GM12892 (cell line): ENCODE measurements around the gene LRRC56.

Experiments used
- DNase-seq: peaks from one replicate; pipeline ENCODE4 v3.0.0; 2011; ENCODE audit not compliant: insufficient read length
- FAIRE-seq: peaks from 2 replicates; lab custom pipeline; 2011; peaks lifted over from hg19 to GRCh38; lab: Jason Lieb, UNC
- POLR2A ChIP-seq: IDR thresholded peaks from 2 replicates; pipeline ENCODE4 v1.6.1; 2011; ENCODE audit warnings: low read depth, low read length, control low read depth
- POLR2AphosphoS5 ChIP-seq: IDR thresholded peaks from 2 replicates; pipeline ENCODE4 v1.6.1; 2011; ENCODE audit warnings: low read depth, low read length, control low read depth
- TAF1 ChIP-seq: IDR thresholded peaks from 2 replicates; pipeline ENCODE4 v1.6.1; 2011; ENCODE audit warnings: low read depth, mild to moderate bottlenecking, control low read depth, low read length, borderline replicate concordance

Gene LRRC56

GRCh38 chr11:504053-504993 lies 33.0 kb upstream of the LRRC56 start:
- TF ChIP-seq TAF1 (no peak), POLR2A (no peak; the same call in 1 of the 2 replicates)
- DNase-seq, result peak; percentile 66
- peak; percentile 85 for FAIRE-seq

DNA sequence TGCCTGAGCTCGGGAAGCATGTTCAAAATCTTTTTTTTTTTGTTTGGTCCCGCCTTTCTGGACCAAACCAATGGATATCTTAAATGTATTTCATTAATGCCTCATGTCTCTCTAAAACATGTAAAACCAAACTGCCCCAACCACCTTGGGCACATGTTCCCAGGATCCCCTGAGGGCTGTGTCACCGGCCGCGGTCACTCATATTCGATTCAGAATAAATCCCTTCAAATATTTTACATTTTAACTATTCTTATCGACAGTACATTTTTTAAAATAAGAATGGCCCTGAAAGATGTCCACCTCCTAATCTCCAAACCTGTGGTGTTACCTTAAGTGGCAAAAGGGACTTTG lies 32.4 kb upstream of the LRRC56 start:
- FAIRE-seq (no peak), DNase-seq (no peak)
- no peak for TF ChIP-seq POLR2A
- no peak for TF ChIP-seq TAF1
- TF ChIP-seq POLR2AphosphoS5, result no peak

- TF ChIP-seq POLR2AphosphoS5 (peak; percentile 90), TAF1 (peak; percentile 39), POLR2A (peak; percentile 86)
- DNase-seq (peak; percentile 98), FAIRE-seq (peak; percentile 100)
These were observed 30.9 kb upstream of the LRRC56 start for GRCh38 chr11:506238-506994.

DNA sequence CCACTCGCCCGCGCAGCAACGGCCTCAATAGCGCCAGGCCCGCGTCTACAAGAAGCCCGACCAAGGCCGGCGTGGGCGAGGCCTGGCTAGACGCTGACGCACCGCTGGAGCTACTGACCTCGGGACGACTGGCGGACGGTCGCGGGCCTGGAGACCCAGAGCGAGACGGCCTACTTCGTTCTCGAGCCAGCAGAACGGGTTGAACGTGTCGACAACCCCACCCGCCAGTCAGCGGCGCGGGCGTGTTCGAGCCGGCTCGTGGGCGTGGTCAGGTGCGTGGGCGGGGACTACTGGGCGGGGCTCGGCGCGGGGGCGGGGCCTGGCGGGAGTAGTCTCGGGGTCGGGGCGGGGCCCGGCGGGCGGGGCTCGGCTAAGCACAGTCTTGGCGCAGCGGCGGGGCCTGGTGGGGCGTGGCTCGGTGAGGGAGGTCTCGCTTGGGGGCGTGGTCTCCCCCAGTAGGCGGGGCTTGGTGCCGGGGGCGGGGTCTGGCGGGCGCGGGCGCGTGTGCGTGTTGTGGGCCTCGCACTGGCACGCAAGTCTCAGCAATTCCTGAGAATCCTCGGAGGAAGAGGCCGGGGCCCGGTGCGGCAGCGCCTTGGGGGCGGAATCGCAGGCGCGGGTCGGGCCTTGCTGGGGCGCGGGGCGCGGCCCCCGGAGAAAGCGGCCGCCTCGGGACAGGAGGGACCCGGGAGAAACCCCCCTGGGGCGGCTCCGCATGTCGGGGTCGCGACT lies 30.2 kb upstream of the LRRC56 start, which contains the start of gene RNH1:
RNH1 (minus strand) TSS at position 248 of the 732 bp plus-strand sequence. CDS start 5,080 bp downstream, outside the sequence.
- FAIRE-seq (no peak), DNase-seq (peak; percentile 96)
- peak; percentile 57; the same call in 1 of the 2 replicates for TF ChIP-seq POLR2A
- TF ChIP-seq TAF1, result 0 out of 2 replicates have a peak, but pooled peaks have one; percentile 23
- TF ChIP-seq POLR2AphosphoS5, result no peak; the same call in none of the 2 replicates

DNA sequence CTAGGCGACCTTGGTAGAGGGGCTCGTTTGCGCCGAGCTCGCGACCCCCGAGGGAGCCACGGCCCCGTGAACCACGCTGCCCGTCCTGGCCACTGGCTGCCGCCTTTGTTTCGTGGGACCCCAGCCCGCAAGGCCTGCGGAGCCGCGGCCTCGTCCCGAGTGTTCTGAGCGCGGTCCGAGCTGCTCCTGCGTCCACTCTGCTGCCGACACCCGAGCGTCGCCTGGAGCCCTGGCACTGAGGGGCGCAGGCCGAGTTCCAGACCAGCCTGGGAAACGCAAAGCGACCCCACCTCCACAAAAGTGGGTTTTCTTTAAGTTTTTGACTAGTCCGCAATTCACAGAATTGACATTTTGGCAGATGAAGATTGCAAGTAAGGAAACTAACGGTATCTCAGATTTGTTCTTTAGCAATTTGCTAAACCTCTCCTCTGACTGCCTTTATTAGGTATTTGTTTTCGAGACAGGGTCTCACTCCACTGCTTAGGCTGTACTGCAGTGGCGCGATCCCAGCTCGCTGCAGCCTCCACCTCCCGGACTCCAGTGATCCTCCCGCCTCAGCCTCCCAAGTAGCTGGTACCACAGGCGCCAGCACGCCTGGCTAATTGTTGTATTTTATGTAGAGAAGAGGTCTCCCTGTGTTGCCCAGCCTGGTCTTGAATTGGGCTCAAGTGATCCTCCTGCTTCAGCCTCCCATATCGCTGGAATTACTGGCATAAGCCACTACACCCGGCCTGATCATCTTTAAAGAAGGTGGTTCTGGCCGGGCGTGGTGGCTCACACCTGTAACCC lies 29.4 kb upstream of the LRRC56 start:
- TF ChIP-seq POLR2A, result no peak
- TF ChIP-seq POLR2AphosphoS5, result no peak
- no peak for TF ChIP-seq TAF1
- no peak for FAIRE-seq
- DNase-seq, result no peak

DNA sequence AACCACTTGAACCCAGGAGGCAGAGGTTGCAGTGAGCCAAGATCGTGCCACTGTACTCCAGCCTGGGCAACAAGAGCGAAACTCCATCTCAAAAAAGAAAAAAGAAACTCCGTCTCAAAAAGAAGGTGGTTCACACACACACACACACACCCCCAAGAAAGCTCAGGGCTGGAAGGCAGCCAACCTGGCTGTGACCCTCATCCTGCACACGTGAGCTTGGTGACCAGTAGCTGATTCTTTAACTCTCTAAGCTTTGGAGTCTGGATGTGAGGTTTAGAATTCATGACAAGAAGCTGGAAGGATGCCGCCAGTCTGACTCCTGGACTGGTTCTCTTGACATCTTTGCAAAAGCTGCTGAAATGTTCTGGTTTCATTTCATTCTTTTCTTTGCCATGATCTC lies 28.4 kb upstream of the LRRC56 start:
- FAIRE-seq (no peak), DNase-seq (no peak)
- TF ChIP-seq POLR2AphosphoS5, result no peak
- TF ChIP-seq POLR2A, result no peak

- no peak for FAIRE-seq
These were observed 24.3 kb upstream of the LRRC56 start for GRCh38 chr11:512761-513595.

GRCh38 chr11:514606-515005 lies 22.7 kb upstream of the LRRC56 start:
- DNase-seq (no peak), FAIRE-seq (no peak)
- TF ChIP-seq POLR2AphosphoS5 (no peak), TAF1 (no peak), POLR2A (no peak)

More at GRCh38 chr11:512761-513595, 24.3 kb upstream of the LRRC56 start:
- DNase-seq, result no peak
- TF ChIP-seq POLR2A (0 out of 2 replicates have a peak, but pooled peaks have one; percentile 19), POLR2AphosphoS5 (no peak), TAF1 (no peak)

DNA sequence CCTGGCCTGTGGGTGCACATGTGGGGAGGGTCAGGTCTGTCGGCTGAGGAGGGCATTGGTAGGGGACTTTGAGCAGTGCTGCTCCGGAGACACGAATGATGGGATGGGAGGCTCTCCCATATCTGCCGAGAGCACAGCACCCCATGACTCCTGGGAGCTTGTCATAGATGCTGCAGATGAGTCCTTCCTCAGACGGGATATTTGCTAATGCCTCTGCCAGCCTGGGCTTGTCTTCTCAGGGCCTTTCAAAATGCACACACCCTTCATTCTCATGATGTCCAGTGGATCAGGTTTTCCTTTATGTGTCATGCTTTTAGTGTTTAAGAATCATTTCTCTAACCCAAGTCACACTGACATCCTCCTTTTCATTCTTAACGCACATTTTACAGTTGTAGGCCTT lies 22.2 kb upstream of the LRRC56 start:
- DNase-seq (no peak), FAIRE-seq (no peak)
- TF ChIP-seq POLR2A (no peak), TAF1 (no peak), POLR2AphosphoS5 (no peak)
